Measurements from ENCODE around the gene BAHCC1.

The BAHCC1 gene

DNA sequence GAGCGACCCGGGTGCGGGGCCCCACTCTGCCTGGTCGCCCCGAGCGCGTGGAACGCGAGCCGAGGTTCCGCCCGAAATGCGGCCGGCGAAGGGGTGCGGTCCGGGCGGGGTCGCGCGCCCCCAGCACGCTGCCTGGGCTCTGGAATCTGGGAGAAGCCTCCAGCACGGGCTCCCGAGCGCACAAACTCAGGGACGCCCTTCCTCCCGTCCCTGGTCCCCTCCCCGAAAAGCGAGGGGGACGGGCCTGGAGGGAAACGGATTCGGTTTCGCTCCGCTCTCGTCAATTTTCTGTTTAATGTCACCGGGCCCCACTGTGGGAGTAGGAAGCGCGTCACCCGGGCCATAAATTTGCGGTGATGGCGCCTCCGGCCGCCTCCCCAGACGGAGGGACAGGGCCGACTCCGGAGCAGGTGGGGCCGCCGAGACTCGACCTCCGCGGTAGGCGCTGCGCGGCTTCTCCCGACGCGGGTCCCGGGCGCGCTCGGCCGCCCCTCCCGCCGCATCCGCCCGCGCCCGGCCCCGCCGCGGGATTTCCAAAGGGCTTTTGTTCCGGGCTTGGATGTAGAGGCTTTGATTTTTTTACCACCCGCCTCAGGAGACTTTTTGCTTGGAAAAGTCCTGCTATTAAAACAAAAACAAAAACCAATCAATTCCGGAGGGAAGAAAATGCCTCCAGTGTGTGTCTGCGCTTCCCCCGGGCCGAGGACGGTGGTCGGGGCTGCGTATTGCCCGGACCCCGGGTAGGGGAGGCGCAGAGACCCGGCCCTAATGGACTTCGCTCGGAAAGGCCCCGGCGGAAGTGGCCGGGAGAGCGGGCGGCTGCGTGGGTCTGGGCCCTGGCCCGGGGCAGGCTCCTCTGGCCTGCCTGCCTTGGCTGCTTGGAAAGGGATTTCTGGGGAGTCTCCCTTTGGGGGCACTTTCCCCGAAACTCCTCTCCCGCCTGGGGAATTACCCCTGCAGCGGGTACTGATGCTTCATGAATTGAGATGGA lies 7.9 kb upstream of the BAHCC1 start:
- no peak for DNase-seq

DNA sequence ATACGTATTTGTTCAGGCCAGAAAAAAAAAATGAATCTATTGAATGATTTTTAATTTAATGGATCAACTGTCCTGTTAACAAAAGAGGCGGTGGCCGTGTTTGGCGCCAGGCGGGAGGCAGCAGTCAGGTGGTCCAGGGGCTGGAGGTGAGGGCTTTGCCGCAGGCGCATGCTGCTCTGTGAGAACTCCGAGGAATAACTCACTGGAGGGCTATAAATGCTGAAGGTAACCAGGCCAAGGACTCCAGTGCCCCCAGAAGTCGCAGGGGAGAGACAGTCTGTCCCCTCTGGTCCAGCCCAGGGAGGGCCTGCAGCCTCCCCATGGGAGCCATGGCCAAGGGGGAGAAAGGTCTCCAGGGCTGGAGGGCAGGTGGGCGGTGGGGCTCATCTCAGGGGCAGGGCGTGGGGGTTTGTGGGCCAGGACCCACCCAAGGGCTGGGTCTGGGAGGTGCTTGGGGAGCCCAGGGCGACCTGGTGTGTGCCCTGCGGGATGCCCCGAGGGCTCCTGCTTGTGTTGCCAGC lies 7.1 kb upstream of the BAHCC1 start:
- no peak for DNase-seq

DNA sequence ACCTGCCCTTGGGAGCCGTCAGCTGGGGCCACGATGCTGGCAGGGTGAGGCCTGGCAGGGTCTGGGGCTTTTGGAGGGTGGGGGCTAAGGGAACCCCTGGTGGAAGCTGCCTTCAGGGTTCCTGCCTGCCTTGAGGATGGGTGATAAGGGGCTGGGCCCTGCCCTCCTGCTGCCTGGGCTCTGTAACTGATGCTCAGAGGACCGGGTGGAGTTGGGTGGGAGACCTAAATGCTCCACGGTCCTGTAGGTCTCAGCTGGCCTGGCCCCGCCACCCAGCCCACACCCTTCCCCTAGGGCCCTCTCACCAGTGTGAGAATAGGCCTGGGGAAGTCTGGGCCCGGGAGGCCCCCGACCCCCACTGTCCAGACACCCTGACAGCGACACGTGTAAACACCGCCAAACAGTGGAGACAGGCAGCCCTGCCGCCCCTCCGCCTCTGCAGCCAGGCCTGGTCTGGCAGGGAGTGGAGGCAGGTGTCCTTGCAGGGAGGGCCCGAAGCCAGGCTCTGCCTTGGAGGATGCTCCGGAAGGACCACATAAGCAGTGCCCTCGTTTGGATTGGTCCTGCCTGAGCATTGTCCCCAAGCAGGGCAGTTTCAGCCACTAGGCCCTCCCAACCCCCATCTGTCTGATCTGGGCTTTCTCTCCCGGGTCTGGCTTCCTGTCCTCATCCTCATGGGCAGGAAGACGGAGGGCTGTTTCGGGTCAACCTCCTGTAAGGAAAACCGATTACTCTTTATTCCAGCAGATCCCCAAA lies 6.5 kb upstream of the BAHCC1 start:
- no peak for DNase-seq

DNA sequence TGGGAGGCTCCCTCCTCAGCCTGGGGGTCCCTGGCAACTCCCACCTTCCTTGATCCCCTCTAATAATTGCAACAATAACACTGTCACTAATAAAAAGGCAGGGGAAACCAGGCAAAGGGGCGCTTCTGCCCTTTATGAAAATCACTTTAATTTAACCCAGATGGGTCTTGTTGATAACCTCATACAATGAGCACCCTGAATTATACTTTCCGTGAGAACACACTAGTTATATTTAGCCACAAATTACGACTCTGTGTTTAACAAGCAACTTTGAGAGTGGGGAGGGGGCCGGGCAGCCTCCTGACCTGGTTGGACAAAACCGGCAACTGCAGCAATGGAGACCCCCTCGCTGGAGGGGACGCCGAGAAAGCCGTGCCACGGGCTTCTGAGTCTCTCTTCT lies 5.7 kb upstream of the BAHCC1 start:
- DNase-seq = no peak

DNA sequence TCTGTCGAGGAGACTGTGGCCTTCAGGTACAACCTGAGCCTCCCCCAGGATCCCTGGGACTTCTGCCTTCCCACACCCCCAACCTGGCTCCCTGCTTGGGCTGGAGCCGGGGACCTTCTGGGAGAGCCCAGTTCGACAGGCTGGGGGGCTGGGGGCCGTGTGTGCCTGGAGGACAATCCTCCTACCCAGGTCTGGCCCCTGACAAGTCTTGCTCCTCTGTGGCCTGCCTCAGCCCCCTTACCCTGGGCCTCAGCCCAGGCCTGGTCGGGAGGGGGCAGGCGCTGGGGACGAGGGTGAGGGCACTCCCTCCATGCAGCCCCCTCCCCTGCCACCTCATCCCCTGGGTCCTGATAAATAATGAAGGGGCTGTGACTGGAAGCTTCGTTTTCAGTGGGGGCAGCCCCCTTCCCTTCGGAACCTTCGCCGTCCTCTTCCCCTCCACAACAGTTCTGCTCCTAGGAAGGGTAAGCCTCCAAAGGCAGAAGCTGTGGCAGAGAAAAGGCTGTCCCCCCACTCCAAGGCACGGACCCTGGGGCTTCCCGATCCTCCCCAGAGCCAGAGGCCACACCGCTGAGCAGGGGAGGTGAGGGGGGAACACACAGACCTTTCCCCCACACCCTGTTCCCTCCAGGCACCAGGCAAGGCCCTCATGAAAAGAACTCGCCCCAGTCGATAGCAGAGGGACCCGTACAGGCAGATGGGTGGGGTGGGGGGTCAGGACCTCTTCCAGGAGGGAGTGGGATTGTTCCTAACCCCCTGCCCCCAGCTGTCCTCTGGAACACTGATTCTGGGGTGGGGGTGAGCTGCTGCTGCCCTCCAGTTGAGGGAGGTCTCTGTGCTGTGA lies 5.0 kb upstream of the BAHCC1 start:
- no peak for DNase-seq

DNA sequence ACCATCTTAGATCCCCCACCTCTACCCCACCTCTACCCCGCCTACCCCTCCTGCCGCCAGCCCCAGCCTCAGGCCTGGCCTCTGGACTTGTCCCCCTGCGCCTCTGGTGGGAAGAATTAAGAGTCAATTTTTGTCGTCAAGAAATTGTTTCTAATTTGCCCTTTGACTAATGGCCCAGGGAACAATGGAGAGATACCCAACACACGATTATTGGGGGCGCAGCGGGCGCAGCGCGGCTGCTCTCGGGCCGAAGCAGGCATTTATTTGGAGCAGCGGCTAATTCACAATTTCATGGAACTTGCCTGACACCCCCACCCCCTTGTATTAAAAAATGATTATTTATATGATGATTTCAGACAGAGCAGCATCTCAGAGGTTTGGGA lies 4.4 kb upstream of the BAHCC1 start:
- no peak for DNase-seq

DNA sequence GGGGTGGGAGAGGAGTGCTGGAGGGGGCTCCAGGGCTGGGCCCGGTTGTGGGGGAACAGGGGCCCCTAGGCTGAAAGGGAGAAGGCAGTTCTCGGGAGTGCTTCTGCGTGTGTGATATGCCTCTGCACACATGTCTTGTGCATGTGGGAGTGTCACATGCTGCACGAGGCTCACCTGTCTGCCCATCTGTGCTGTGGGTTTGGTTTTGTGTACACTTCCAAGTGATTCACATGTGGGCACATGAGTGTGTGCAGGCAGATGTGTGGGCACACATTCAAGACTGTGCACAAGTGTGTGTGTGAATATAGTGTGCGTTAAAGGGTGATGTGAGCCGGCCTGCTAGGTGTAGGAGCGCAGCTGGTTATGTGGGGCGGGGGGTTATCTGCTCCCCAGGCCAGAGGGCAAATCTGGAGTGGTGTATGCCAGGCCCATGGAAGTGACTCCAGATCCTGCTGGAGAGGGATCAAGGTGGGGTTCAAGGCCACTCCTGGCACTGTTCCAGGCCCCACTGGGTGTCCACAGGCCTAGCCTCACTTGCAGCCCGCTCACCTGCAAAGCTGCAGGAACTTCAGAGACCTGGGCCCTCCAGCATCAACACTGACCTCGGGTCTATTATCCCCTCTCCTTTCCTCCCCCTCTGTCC lies 3.8 kb upstream of the BAHCC1 start:
- no peak for DNase-seq

DNA sequence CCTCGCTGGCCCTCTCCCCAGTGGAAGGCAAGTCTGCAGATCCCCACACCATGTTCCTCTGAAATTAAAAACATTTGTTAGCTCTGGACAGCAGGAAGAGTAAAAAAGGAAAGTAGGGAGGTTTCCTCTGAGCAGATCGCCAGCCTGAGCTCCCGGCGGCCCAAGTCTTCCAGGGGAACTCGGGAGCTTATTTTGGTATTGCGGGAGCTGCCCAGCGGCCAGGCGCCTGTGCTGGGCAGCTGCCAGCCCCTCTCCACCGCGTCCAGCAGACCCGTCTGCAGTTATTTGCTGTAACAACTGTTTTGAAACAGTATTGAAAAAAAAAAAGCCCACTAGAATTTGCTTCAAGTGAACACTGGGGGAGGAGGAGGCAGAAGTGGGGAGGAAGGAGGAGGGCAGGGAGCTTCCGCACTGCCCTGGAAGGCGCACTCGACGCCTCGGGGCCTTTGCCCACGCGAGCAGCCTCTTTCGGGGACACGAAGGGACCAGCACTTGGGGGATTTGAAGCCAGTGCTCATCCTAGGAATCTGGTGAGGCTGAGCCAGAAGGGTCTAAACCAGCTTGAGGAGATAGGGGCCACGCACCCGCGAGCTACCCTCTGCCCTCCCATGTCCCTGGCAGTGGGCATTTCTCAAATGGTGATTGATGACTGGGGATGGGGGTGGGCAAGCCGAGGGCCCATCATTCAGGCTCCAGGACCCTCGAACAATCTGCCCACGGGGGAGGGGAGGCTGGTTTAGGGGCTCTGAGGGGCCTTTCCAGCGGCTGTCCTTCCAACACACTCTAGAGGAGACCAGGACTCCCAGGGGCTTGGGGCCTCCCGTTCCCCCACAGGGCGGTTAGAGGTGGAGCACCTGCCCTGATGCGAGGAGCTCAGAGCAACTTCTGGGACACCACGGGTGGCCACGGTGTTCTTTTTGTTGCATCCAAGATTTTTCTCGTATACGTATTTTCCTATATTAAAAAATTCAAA lies 3.0 kb upstream of the BAHCC1 start:
- no peak for DNase-seq

DNA sequence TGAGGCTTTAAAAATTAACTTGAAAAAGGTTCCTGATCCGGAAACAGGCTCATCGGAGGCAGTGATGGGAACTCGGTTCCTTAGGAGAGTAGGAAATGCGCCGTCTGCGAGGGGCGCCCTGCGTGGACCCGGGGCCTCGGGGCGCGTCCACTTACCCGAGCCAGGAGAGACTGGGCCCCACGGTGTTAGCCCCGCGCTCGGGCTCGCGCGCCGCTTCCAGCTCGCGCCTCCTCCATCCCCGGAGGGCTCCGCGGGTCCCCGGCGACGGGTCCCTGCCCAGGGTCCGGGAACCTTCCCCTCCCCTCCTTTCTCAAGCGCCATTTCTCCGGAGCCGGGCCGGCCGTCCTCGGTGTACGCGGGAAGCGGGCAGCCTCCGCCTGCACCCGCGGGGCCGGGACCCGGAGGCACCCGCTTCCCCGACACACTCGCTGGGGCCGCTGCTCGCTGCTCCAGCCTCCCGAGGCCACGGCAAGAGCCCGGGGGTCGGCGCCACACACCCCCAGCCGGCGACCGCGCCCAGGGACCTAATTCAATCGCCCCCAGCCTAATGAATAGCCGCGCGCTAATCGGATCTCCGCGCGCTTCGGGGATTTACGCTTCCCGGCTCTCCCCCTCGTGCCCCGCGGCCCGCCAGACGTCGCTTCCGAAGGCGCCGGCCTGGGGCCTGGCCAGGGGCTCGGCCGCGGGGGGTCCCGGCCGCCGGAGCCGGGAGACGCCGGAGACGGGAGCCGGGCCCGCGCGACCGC lies 2.2 kb upstream of the BAHCC1 start:
- DNase-seq = no peak

DNA sequence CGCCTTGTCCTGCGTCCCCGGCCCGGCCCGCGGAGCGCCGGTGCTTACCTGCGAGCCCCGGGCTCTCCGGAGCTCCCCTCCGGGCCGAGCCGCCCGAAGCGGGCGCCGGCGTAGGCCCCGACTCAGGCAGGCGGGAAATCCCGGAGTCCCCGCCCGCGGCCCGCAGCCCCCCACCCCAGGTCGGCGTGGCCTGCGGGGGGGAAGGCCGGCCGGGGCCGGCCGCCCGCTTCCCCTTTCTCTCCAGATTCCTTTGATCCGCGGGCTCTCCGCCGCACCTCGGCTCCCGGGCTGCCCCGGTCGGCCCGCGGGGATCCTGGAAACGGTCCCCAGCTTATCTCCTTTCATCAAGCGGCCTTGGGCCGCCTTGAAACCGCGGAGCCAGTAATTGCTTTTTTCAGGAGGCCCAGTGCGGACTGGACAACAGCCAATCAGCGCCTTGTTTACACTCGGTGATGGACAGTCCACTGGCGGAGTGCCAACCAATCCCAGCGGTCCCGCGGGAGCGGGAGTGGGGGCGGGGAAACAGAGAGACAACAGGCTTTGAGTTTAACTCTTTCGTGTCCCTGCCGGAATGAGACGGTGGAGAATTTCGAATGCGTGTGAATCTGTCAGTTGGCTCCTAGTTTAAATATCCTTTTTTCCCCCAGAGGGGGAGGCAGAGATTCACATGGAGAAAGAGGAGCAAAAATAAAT lies 1.4 kb upstream of the BAHCC1 start:
- peak; percentile 100 for DNase-seq

DNA sequence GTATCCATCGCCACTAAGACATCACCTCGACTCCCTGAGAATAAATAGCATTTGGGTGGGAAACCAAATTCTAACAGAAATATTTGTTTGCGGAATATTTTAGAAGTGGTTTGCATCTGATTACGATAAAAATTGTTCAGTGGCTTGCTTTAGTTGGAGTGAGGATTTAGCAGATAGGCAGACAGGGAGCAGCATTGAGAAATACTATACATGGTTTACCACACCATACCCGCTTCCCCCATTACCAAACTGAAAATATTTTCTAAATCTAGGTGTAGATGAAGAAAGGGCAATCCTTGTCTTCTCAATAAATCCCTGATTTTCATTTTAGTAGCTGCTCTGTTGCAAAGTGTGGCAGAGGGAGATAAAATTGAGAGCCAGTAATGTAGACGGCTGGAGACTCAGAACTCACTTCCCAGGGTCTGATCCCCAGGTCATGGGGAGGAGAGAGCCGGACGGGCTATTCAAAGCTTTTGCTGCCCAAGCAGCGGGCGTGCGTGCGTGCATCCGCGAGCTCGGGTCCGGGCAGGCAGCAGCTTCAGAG lies 808 bp upstream of the BAHCC1 start:
- no peak for DNase-seq

DNA sequence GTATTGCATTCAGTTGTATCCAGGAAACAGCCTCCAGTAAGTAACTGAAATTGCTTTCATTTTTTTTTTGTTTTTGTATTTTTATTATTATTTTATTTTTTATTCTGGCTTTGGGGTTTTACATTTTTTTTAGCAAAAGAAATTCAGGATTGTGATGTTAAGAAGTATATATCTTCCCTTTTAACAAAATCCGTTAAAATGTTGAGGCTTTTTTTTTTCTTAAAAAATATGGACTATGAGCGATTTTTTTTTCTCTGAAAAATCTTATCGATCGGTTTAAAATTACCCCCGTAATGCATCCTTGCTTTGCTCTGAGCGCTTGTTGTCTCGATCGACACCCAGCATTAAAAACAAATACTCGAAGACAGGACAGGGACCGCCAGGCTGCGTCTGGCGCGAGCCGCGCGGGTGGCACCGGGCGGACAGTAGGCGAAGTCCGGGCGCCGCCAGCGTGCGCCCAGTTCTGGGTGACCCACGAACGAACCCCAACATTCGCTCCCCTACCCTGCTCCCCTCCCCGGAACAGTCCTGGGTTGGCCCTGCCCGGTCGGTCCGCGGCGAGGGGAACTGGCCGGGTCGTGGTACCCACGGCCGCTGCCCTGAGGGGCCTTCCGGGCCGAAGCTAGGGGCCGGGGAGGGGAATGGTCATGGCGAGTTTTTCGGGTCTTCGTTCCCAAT lies 482 bp downstream of the BAHCC1 start:
- no peak for DNase-seq

DNA sequence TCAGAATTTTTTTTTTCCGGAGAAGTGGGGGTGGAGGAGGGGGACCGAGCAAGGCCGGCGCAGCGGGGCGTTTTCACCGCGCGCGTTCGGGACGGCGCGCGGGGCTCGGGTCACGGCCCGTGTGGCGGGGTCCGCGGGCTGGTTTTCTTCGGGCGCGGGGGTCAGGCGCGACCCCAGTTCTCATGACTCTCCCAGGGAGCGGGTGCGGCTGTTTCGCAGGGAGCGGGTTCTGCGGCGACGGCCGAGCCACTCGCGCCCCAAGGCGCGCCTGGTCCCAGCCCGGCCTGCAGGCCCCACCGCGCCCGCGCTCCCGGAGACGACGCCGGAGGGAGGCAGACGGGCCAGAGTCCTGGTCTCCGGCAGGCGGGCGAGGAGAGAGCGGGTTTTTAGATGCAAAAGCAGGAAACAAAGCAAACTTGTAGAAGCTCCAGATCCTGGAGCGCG lies 1.0 kb downstream of the BAHCC1 start:
- DNase-seq = no peak

DNA sequence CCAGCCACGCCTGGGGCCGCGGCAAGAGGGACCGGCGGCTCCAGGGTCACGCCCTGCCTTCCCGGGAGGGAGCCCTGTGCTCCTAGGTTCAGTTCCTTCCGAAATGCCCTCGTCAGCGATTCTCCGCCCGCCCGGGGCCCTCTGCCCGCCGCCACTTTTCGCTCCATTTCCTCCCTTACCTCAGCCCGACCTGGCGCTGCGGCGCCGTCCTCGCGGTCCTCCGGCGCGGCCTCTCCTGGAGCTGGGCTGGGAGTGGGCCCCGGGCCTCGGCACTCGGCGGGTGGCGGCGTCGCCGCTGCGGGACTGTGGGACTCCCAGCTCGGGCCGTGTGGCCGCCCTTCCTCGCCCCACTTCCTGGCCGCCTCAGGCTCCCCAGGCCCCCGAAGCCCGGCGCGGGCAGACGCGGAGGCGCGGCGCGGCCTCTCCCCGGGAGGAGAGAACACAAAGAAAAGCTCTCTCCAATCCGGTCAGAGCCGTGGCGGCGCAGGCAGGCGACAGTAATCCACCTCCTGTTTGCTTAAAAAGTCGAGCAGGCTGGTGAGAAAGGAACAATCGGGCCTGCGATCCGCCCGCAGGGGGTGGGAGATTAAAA lies 1.6 kb downstream of the BAHCC1 start:
- DNase-seq = no peak

DNA sequence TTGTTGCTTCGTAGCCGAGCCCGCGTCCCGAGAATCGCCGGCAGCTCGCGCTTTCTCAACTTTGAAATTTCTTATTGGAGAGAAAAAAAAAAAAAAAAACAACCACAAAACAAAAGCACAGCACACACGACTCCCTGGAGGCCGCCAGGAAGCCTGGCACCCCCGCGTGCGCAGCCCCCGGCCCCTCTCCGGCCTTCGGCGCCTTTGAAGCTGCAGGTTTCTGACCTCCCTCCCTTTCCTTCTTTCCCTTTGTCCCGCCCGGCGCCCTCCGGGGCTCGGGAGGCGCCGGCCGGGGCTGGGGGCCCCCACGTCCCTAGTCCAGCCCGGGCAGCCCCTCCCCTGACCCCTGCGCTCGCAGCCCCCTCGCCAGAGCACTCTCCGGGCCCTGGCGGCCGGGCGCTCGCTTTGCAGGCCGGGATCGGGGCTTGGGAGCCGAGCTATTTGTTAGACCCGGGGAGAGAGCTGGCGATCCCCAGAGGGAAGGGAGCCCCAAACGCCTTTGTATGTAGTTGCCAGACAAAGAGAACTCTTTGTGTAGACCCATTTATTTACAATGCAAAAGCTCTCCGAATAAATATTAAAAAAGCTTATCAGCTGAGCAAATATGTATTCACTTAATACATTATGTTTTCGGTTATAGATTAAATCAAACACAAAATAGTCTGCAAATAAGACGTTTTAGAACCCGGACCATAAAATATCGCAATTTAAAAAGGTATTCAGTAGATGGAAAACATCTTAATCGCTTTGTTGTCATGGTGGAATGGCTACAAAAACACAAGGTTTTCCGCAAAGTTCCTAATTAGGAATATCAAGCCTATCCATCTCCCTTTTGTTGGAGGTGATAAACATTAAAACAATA lies 2.3 kb downstream of the BAHCC1 start:
- no peak for DNase-seq

DNA sequence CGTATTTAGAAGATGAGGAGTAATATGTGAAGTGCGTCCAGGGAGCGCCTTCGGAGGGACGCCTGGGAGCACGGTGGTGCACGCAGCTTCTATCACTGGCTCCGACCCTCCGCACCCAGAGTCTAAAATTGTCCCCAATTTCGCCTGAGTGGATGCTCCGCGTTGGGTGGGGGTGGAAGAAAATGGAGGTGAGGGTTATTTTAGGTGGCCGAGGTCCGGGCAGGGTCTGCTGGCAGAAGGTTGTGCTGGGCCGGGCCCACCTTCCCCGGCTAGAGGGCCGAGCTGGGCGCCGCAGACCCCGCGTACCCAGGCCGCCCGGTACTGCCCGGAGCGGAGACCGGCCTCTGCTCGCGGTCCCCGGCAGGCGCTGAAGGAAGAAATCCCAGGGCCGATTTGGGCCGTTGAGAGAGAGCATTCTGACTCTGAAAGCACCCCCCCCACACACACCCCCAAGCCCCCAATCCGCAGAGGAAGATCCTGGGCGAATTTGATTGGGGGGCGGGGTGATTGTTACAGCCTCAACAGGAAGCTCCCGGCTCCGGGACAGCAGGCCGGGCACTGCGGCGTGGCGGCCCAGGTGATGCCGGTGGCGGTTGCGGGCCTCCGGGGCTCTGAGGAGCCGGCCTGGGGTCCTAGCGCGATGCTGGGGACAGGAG lies 3.0 kb downstream of the BAHCC1 start:
- no peak for DNase-seq

All from NCI-H1694 (cell line).